Breast epithelium (tissue), 4 donors: ENCODE data around the gene HAGHL. TPM values are rescaled to one million over a fixed set of nuclear protein-coding genes. Genes with fewer than 3 reads are reported as not detected.
"Not testable (repeated sequence)": the region's sequence is repeated elsewhere in the genome, so short reads cannot be mapped to it uniquely, and the experiment has no call there.

Source experiments
- DNase-seq, 2 donors: peaks; one replicate each; pipeline ENCODE4 v3.0.0-alpha.2; 2019; ENCODE audit warnings: low spot score in 2 of 2
- H3K27ac ChIP-seq, 2 donors: fragments of 200-600 bp; sonication (generic) in 1 of 2; one replicate each; pipeline ENCODE4 v1.5.1; 2016 to 2019; ENCODE audit warnings: mild to moderate bottlenecking in 1 of 2
- H3K27me3 ChIP-seq, 2 donors: fragments of 200-600 bp; sonication (generic) in 1 of 2; one replicate each; pipeline versions ENCODE4 v1.5.1 to v1.6.0; 2017 to 2019; ENCODE audit warnings: control low read depth in 1 of 2, mild to moderate bottlenecking in 1 of 2
- H3K36me3 ChIP-seq: fragments of 200-600 bp; one replicate; pipeline ENCODE4 v1.5.1; 2019
- H3K4me1 ChIP-seq, 2 donors: fragments of 200-600 bp; sonication (generic); one replicate each; pipeline ENCODE4 v1.5.1; 2016 to 2019; ENCODE audit warnings: control low read depth in 1 of 2
- H3K4me3 ChIP-seq, 3 donors: fragments of 200-600 bp; sonication (generic); 1 replicate in 2 of 3; 2 replicates in 1 of 3; pipeline ENCODE4 v1.5.1; 2016 to 2019; ENCODE audit warnings: mild to moderate bottlenecking in 3 of 3, moderate library complexity in 2 of 3
- H3K9me3 ChIP-seq, 2 donors: fragments of 200-600 bp; sonication (generic) in 1 of 2; one replicate each; pipeline ENCODE4 v1.5.1; 2016 to 2019; ENCODE audit warnings: control low read depth in 1 of 2
- CTCF ChIP-seq, 3 donors: fragments of 450-650 bp; IDR thresholded peaks; one replicate each; pipeline ENCODE4 v1.5.1; 2016 to 2017; ENCODE audit warnings: antibody characterized with exemption in 3 of 3, mild to moderate bottlenecking in 3 of 3, moderate library complexity in 3 of 3
- POLR2A ChIP-seq: fragments of 450-650 bp; IDR thresholded peaks from one replicate; pipeline ENCODE4 v1.6.1; 2016; ENCODE audit warnings: antibody characterized with exemption, mild to moderate bottlenecking, moderate library complexity
- POLR2AphosphoS5 ChIP-seq, 3 donors: sonication (generic); formaldehyde crosslinking; IDR thresholded peaks; one replicate each; pipeline ENCODE4 v1.6.1; 2017; ENCODE audit warnings: antibody characterized with exemption in 3 of 3
- intact Hi-C: fragments of 100-400 bp; cut with DNase I; formaldehyde crosslinking; loops from one replicate; pipeline ENCODE4 v1.15.1; 2023; ENCODE audit warnings: low total_unique reads
- total RNA-seq, 3 donors: library from RNA; depleted of rRNA; stranded (reverse); fragments of >200 nt; gene quantifications; one replicate each; pipeline ENCODE4 v1.1.0, GENCODE V29; 2016

HAGHL gene
- total RNA-seq, 3 donors from 2014 or later: 4.3 to 7.5 (median 5.1) TPM

- H3K4me1 ChIP-seq: peaks cover 0 to 7% of the 10 kb centered on the region in 2 donors
- H3K9me3 ChIP-seq: no peaks in the 10 kb centered on the region
- no peaks in the 10 kb centered on the region for H3K36me3 ChIP-seq
- H3K27ac ChIP-seq: peak within 1 kb of the TSS; percentile 84 to 85
- intact Hi-C loops: no loop called here
- no peaks in the 10 kb centered on the region for H3K27me3 ChIP-seq
- peak; percentile 95 to 100 (median 100) for TF ChIP-seq POLR2AphosphoS5 (IDR thresholded peaks at IDR 0.05)
- TF ChIP-seq CTCF (IDR thresholded peaks at IDR 0.05): peak; percentile 87 to 98 (median 94)
- peak; percentile 42 for TF ChIP-seq POLR2A
- DNase-seq: peak; percentile 81 to 92
- peak within 1 kb of the TSS; percentile 66 to 92 (median 83) for H3K4me3 ChIP-seq
Observed at GRCh38 chr16:740764-741505, 14.0 kb downstream of the HAGHL start, which contains the start of gene CIAO3. Gene CIAO3 (minus strand): TSS chr16:740997. CDS start chr16:740985, 12 bp downstream.

- H3K36me3 ChIP-seq: no peaks in the 10 kb centered on the region
- intact Hi-C loops: no loop called here
- no peak overlapping the region for H3K27ac ChIP-seq
- peaks cover 0 to 7% of the 10 kb centered on the region in 2 donors for H3K4me1 ChIP-seq
- TF ChIP-seq CTCF (IDR thresholded peaks at IDR 0.05): no peak
- no peak for TF ChIP-seq POLR2AphosphoS5 (IDR thresholded peaks at IDR 0.05)
- no peak overlapping the region for H3K4me3 ChIP-seq
- no peaks in the 10 kb centered on the region for H3K9me3 ChIP-seq
- H3K27me3 ChIP-seq: no peaks in the 10 kb centered on the region
- no peak for DNase-seq
Observed at GRCh38 chr16:741986-742629, 15.2 kb downstream of the HAGHL start.

- H3K9me3 ChIP-seq, H3K4me1 ChIP-seq, DNase-seq, H3K4me3 ChIP-seq, intact Hi-C loops, H3K36me3 ChIP-seq, H3K27ac ChIP-seq, H3K27me3 ChIP-seq: not testable (repeated sequence)
Observed at GRCh38 chr16:742894-743293, 16.0 kb downstream of the HAGHL start.

GRCh38 chr16:743794-744500 lies 17.0 kb downstream of the HAGHL start:
- H3K36me3 ChIP-seq: no peaks in the 10 kb centered on the region
- peaks cover 0 to 7% of the 10 kb centered on the region in 2 donors for H3K4me1 ChIP-seq
- H3K27me3 ChIP-seq: no peaks in the 10 kb centered on the region
- H3K4me3 ChIP-seq: no peak overlapping the region
- H3K27ac ChIP-seq: no peak overlapping the region
- H3K9me3 ChIP-seq: no peaks in the 10 kb centered on the region
- DNase-seq: no peak
- intact Hi-C loops: no loop called here
- no peak for TF ChIP-seq POLR2AphosphoS5 (IDR thresholded peaks at IDR 0.05)
- TF ChIP-seq CTCF (IDR thresholded peaks at IDR 0.05): no peak
- no peak for TF ChIP-seq POLR2A

- H3K9me3 ChIP-seq: no peaks in the 10 kb centered on the region
- no peak overlapping the region for H3K4me3 ChIP-seq
- H3K36me3 ChIP-seq: no peaks in the 10 kb centered on the region
- TF ChIP-seq POLR2A: no peak
- peak in 1 of 3 donors; percentile 19 for TF ChIP-seq CTCF (IDR thresholded peaks at IDR 0.05)
- TF ChIP-seq POLR2AphosphoS5 (IDR thresholded peaks at IDR 0.05): no peak
- no peaks in the 10 kb centered on the region for H3K27me3 ChIP-seq
- DNase-seq: no peak
- H3K4me1 ChIP-seq: peaks cover 0 to 3% of the 10 kb centered on the region in 2 donors
- intact Hi-C loops: no loop called here
- H3K27ac ChIP-seq: no peak overlapping the region
Observed at GRCh38 chr16:745739-746138, 18.8 kb downstream of the HAGHL start.
